TTC549 (cell line): ENCODE results near the gene KCND3.
"Not testable (repeated sequence)": the region's sequence is repeated elsewhere in the genome, so short reads cannot be mapped to it uniquely, and the experiment has no call there.

ENCODE experiments used
- FAIRE-seq: peaks from 2 replicates; lab custom pipeline; 2012; peaks lifted over from hg19 to GRCh38; lab: Jason Lieb, UNC

KCND3 gene

GRCh38 chr1:111811891-111812290 is 177.6 kb downstream of the KCND3 start:
- FAIRE-seq = no peak

DNA sequence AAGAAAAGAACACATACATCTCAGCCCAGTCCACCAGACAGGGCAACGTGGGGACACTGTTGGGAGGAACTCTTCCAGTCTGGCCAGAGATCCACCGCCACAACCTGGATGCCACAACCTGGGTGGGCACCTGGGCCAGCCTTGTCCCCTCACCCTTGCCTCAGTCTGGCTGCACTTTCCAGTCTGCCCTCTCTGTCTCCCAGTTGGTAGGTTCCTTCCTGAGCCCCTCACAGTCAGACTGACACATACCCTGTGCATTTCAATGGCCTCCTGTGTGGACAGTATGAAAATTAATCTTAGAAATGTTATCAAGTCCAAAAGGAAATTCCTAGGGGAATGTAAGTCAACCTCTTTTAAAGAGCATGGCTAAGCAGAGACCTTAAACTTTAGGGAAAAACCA is 184.2 kb downstream of the KCND3 start:
- no peak for FAIRE-seq

- no peak for FAIRE-seq
Observed at GRCh38 chr1:111804776-111805175, 184.7 kb downstream of the KCND3 start.

GRCh38 chr1:111803951-111804350 is 185.5 kb downstream of the KCND3 start:
- no peak for FAIRE-seq

- FAIRE-seq = no peak
Observed at GRCh38 chr1:111802984-111803383, 186.5 kb downstream of the KCND3 start.

DNA sequence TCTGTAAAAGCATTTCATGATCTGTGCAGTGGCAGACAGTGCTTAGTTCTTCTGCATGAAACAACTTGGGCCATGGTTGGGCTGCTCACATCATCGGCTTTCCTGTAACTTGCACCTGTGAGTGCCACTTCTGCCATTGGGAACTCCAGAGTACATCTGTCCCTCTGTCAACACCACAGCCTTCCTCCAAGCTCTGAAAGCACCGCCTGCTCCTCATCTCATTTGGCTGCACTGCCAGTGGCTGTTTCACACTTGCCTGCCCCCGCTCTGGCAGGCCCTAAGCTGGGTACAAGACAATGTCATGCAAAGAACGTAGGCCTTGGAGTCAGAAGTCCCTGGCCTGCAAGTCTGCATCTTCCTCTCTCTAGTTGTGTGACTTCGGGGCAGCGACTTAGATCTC is 187.4 kb downstream of the KCND3 start:
- FAIRE-seq = no peak

DNA sequence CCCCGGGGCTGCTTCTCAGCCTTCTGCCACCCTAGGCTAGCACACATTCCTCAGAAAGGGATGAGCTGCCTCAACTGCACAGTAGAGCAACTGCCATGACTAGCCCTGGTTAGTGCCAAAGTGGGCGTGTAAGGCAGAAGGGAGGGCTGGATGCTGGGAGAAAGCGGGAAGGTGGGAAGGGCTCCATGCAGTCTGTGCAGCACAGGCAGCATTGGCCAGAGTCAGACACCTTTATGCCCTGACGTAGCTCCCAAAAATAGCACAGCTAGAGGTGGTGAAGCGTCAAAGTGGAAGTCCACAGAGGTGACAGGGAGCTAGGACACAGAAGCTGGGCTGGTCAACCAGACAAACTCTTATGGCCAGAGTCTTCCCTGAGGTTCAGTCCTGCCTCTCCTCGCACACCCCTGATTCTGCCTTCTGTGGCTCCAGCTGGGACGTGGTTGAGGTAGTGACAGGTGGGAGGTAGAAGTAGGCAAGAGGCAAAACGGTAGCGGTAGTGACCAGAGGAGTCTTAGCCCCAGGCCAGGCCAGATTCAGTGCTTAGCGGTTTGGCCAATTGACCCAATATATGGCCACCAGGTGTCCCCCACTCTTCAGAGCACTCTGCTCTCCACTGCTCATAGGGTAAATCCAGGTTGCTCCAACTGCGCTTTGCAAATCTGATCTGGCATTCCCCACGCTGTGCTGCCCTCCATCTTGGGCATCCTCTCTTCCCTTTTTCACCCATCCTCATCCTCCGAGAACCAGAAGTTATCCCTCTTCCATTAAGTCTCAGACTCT is 188.2 kb downstream of the KCND3 start:
- FAIRE-seq = no peak

GRCh38 chr1:111799722-111800121 is 189.7 kb downstream of the KCND3 start:
- FAIRE-seq = not testable (repeated sequence)

DNA sequence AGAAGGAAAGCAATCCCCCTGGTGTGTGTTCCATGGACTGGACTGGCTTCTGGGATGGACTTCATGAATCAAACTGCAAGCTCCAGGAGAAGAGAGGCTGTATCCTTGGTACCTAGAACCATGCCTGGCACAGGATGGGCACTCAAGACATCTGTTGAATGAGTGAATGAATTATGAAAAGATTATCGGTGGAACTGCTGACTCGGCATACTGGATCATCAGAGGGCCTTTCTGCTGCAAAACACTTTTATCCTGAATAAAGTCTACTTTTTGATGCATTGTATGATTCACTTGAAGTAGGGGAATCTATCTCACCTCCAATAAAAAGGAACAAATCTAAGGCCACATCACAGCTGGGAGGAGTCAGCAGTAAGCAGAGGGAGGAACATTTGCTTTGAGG is 190.9 kb downstream of the KCND3 start:
- FAIRE-seq = no peak

DNA sequence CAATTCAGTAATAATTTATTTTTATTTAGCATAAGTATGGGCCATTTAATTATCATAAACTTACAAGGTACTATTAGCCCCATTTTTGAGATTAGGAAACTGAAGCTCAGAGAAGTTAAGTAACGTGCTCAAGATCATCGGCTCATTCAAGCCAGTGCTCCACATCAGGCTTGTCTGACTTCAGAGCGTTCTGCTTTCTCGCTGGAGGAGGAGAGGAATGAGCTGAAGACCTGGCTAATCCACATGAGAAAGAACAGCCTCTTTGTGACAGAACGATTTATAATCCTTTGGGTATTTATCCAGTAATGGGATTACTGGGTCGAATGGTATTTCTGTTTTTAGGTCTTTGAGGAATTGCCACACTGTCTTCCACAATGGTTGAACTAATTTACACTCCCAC is 194.1 kb downstream of the KCND3 start:
- FAIRE-seq = no peak

DNA sequence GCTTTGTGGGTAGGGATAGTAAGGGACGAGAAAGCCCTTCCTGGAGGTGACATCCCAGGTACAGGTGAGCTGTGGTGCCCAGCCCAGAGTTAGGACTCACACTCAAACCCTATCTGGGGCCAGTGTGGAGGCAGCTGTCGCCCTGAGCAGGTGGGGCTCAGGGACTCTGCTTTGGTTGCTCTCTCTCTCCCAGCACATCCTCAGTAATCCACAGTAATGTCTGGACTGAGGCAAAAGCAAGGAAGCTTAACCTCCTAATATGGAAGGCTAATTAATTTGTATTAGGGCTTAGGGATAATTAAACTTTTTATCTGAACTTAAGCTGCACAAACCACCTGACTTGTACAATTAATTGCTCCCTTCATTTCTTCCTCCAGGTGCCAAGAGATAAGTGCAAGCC is 195.5 kb downstream of the KCND3 start:
- FAIRE-seq = no peak

DNA sequence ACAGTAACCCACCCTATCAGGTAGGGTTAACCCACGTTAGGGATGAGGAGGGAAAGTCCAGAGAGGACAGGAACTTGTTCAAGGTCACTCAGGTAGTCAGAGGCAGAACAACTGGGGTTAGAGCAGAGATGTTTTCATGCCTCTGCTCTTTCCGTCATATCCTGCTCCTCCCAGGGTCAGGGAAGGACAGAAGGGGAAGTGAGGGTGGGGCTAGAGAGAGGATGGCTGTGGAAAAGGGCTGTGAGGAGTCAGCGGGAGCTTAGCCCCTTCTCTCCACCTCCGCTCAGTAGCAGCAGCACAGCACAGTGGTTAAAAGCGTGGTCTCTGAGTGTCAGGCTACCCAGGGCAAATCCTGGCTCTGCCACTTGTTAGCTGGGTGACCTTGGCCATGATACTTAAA is 197.2 kb downstream of the KCND3 start:
- no peak for FAIRE-seq

DNA sequence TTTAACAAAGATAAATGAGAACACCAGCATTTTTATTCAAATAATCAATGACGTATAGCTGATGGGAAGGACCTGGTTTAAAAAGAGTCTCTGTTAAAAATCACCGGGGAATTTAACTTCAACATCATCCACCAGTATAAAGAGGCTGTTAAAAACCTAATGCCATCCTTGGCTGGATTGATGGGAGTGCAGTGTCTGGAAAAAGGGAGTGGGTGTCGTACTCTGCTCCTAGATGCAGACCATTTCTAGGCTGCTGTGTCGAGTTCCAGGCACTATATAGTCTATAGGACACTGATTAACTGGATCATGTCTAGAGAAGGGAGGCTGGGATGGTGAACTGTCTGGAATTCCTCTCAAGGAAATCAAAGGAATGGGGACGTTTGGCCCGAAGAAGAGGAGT is 197.7 kb downstream of the KCND3 start:
- no peak for FAIRE-seq

- no peak for FAIRE-seq
Observed at GRCh38 chr1:111789666-111790316, 199.7 kb downstream of the KCND3 start.

DNA sequence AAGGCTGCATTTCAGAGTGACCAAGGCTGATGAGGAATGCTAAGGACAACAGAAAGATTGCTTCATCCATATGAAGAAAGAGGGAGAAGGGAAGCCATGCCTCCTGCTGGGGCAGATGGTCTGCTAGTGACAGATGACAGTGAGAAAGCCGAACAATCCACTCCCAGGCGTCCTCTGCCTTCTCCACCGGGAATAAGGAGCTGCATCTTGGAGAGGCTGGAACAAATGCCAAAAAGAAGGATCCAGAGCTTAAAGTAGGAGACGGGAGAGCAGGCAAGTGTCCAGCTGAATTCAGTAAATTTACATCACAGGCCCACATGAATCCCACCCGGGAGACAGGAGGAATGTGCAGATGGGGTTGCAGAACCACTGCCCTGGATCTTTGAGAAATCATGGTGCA is 200.3 kb downstream of the KCND3 start:
- no peak for FAIRE-seq

DNA sequence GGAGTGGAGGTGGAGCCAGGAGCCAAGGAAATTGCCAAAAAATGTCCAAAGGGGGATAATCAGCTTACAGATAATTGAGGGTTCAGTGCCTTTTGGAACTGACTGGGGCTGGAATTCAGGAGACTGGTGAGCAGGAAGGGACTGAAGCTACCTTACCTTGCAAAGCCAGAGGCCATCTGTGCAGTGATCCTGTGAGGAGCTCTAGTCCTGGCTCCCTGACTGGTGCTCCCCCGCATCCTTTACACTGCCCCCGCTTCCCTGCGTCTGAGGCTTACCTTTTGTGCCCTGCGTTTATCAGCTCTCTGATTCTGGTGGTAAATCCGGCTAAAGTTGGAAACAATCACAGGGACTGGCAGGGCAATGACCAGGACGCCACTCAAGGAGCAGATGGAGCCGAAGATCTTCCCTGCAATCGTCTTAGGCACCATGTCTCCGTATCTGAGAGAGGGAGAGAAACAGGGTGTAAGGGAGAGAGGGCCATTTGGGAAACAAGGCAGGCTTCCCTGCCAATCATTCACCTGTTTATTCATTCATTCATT is 202.7 kb downstream of the KCND3 start:
- no peak for FAIRE-seq

- no peak for FAIRE-seq
Observed at GRCh38 chr1:111784273-111784901, 205.1 kb downstream of the KCND3 start.

GRCh38 chr1:111779546-111779945 is 209.9 kb downstream of the KCND3 start:
- FAIRE-seq = no peak

- FAIRE-seq = no peak
Observed at GRCh38 chr1:111778541-111779051, 210.9 kb downstream of the KCND3 start.

DNA sequence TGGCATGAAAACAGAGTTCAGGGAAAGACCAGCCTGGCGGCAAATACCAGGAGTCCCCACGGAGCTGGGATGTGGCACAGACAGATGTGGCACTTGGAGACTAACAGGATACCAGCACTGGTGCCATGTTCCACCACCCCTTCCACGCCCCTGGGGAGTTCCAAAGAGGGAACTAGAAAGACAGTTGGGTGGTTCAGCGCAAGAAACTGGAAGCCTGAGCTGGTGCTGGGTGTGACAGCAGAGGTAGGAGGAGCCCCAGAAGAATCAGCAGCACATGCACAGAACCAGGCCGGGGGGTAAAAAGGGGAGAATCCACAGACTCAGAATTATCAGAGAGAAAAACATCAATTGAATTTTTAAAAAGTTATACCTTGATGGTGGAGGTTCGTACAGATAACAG is 211.4 kb downstream of the KCND3 start:
- no peak for FAIRE-seq

DNA sequence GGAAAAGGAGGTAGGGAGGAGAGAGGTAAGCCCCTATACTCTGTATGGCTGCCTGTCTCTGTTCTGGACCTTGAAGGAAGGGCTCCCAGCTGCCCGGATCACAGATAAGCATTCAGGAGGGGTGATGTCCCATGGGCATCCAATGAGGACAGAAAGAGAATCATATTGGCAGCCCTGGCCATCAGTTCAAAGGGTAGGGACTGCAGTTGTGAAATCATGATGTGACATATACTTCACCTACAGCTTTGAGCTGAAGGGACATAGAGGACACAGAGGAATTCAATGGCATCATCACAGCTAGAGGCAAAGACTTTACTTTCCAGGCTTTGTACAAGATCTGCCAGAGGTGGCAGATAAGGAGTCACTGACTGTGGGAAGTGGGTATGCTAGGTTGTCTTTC is 212.2 kb downstream of the KCND3 start:
- FAIRE-seq = no peak

GRCh38 chr1:111776861-111777260 is 212.6 kb downstream of the KCND3 start:
- FAIRE-seq = no peak

GRCh38 chr1:111776391-111776790 is 213.1 kb downstream of the KCND3 start:
- no peak for FAIRE-seq
